ENCODE data around the gene ACADM. TPM values are rescaled to one million over a fixed set of nuclear protein-coding genes. Genes with fewer than 3 reads are reported as not detected.

The ACADM gene
- total RNA-seq, 1 experiment from 2014 or later = 21.6 TPM

DNA sequence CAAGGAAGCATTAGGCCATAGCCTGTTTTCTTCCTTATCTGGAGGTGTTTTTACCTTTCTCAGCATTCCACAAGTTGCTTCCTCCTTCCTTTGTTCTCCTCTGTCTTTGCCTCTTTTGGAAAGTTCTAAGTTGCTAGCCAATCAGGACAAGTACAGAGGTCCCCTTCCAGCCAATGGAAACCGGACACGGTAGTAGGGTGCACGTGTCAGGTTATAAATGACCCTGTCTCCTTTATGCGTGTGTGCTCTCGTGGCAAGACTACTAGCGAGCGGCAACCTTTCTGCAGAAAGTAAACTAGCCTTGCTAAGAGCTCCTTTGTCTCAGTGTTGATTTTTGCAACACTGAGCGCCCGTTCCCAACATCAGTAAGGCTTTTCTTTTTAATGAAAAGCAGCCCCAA, 1.5 kb upstream of the ACADM start:
- no TSS peak for BruUV-seq (replicated peaks)
- Mint-ChIP-seq H3K4me1 (ENCODE audit: low read depth, unreplicated experiment) (no peaks in the 10 kb centered on the region), H3K27me3 (ENCODE audit: unreplicated experiment) (no peaks in the 10 kb centered on the region), H3K4me3 (ENCODE audit: low read depth, unreplicated experiment) (peak overlapping the region; percentile 100), H3K9me3 (ENCODE audit: low read depth, unreplicated experiment) (no peaks in the 10 kb centered on the region), H3K36me3 (ENCODE audit: insufficient read depth, unreplicated experiment) (peaks cover 26% of the 10 kb centered on the region), H3K27ac (ENCODE audit: unreplicated experiment) (no peak overlapping the region)
- no peak for DNase-seq
- TF ChIP-seq, protein P1, sequence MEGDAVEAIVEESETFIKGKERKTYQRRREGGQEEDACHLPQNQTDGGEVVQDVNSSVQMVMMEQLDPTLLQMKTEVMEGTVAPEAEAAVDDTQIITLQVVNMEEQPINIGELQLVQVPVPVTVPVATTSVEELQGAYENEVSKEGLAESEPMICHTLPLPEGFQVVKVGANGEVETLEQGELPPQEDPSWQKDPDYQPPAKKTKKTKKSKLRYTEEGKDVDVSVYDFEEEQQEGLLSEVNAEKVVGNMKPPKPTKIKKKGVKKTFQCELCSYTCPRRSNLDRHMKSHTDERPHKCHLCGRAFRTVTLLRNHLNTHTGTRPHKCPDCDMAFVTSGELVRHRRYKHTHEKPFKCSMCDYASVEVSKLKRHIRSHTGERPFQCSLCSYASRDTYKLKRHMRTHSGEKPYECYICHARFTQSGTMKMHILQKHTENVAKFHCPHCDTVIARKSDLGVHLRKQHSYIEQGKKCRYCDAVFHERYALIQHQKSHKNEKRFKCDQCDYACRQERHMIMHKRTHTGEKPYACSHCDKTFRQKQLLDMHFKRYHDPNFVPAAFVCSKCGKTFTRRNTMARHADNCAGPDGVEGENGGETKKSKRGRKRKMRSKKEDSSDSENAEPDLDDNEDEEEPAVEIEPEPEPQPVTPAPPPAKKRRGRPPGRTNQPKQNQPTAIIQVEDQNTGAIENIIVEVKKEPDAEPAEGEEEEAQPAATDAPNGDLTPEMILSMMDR (IDR thresholded peaks at IDR 0.05; ENCODE audit: unreplicated experiment) = no peak
- CTCF ChIA-PET = no interaction called here
- intact Hi-C loops (cut with micrococcal nuclease; ENCODE audit: unreplicated experiment) = no loop called here

DNA sequence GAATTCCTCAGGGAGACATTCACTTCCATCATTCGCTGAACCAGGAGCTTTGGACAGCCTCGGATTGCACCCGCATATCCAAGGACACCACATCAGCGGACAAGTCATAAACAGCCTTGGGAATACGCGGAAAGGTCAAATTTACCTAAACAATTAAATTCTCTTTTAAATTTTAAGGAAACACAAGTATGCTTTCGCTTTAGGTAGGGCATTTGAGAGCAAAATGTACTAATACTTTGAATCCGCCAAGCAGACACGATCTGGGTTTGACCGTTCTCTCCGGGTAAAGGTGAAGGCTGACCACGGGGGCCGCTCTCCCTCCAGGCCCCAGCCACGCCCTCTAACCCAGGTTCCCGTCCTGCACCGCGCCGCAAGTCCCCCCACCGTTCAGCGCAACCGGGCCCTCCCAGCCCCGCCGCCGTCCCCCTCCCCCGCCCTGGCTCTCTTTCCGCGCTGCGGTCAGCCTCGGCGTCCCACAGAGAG, 479 bp upstream of the ACADM start:
- intact Hi-C loops (cut with micrococcal nuclease; ENCODE audit: unreplicated experiment) = loop anchor here (2.0 kb wide), 1 partner anchor 65 kb away; no protein-coding TSS in a partner anchor
- peak overlapping the region; percentile 100 for H3K4me3 Mint-ChIP-seq (ENCODE audit: low read depth, unreplicated experiment)
- DNase-seq = peak; percentile 67
- H3K36me3 Mint-ChIP-seq (ENCODE audit: insufficient read depth, unreplicated experiment) = peaks cover 26% of the 10 kb centered on the region
- TSS peak; percentile 84 for BruUV-seq (replicated peaks)
- no peaks in the 10 kb centered on the region for H3K27me3 Mint-ChIP-seq (ENCODE audit: unreplicated experiment)
- H3K4me1 Mint-ChIP-seq (ENCODE audit: low read depth, unreplicated experiment) = no peaks in the 10 kb centered on the region
- H3K27ac Mint-ChIP-seq (ENCODE audit: unreplicated experiment) = peak overlapping the region; percentile 91
- TF ChIP-seq, protein P1 (IDR thresholded peaks at IDR 0.05; ENCODE audit: unreplicated experiment) = no peak
- H3K9me3 Mint-ChIP-seq (ENCODE audit: low read depth, unreplicated experiment) = no peaks in the 10 kb centered on the region
- CTCF ChIA-PET = no interaction called here

DNA sequence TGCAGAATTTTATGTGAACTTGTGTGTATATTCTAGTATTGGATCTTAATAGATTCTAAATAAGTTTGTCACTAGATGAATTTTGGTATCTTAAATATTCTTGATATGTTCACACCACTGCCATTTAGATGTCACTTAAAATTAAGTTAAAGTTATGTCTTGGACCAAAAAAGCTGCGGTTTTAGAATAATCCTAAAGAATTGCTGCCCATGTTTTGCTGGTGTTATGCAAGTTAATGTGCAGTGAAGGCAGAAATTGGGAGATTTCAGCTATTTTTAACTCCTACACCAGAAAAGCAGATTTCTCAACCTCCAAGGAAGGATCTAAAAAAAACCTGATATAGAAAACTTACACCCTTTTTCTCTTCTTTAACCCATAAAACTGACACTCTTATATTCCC, 757 bp downstream of the ACADM start:
- Mint-ChIP-seq H3K36me3 (ENCODE audit: insufficient read depth, unreplicated experiment) (peaks cover 26% of the 10 kb centered on the region), H3K27ac (ENCODE audit: unreplicated experiment) (peak overlapping the region; percentile 91), H3K4me1 (ENCODE audit: low read depth, unreplicated experiment) (no peaks in the 10 kb centered on the region), H3K4me3 (ENCODE audit: low read depth, unreplicated experiment) (peak overlapping the region; percentile 100), H3K27me3 (ENCODE audit: unreplicated experiment) (no peaks in the 10 kb centered on the region), H3K9me3 (ENCODE audit: low read depth, unreplicated experiment) (no peaks in the 10 kb centered on the region)
- TF ChIP-seq, protein P1 (IDR thresholded peaks at IDR 0.05; ENCODE audit: unreplicated experiment) = no peak
- BruUV-seq (replicated peaks) = no TSS peak
- no peak for DNase-seq
- CTCF ChIA-PET = interaction anchor here (1.2 kb wide), 1 partner anchor 110 kb away, joined by 5 read pairs; no protein-coding TSS in a partner anchor
- intact Hi-C loops (cut with micrococcal nuclease; ENCODE audit: unreplicated experiment) = loop anchor here (2.0 kb wide), 1 partner anchor 64 kb away; no protein-coding TSS in a partner anchor

DNA sequence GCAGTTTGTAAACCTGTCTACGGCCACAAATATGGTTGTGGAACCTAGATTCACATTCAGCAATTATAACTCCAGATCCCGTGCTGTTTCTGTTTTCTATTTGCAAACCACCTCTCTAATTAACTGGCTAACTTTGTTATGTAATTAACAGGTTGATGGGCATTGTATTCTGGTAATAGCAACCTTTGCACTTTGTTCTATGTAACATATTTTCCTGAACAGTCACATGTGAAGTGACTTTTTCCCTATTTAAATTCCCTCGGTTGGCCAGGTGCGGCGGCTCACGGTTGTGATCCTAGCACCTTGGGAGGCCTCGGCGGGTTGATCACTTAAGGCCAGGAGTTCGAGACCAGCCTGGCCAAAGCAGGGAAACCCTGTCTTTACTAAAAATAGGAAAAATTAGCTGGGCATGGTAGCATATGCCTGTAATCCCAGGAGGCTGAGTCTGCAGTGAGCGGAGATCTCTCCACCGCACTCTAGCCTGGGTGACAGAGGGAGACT, 1.4 kb downstream of the ACADM start:
- peak overlapping the region; percentile 91 for H3K27ac Mint-ChIP-seq (ENCODE audit: unreplicated experiment)
- intact Hi-C loops (cut with micrococcal nuclease; ENCODE audit: unreplicated experiment) = loop anchor here (2.0 kb wide), 1 partner anchor 63 kb away; no protein-coding TSS in a partner anchor

More for the DNA sequence above, 1.4 kb downstream of the ACADM start:
- TSS peak; percentile 47 for BruUV-seq (replicated peaks)
- Mint-ChIP-seq H3K4me3 (ENCODE audit: low read depth, unreplicated experiment) (peak overlapping the region; percentile 100), H3K4me1 (ENCODE audit: low read depth, unreplicated experiment) (no peaks in the 10 kb centered on the region), H3K36me3 (ENCODE audit: insufficient read depth, unreplicated experiment) (peaks cover 26% of the 10 kb centered on the region), H3K27me3 (ENCODE audit: unreplicated experiment) (no peaks in the 10 kb centered on the region), H3K9me3 (ENCODE audit: low read depth, unreplicated experiment) (no peaks in the 10 kb centered on the region)
- DNase-seq = peak; percentile 35
- TF ChIP-seq, protein P1 (IDR thresholded peaks at IDR 0.05; ENCODE audit: unreplicated experiment) = no peak
- CTCF ChIA-PET = interaction anchor here (1.2 kb wide), 1 partner anchor 111 kb away, joined by 5 read pairs; no protein-coding TSS in a partner anchor
